Suprapubic skin (tissue), 4 donors: Measurements from ENCODE around the gene PDE4D. TPM values are rescaled to one million over a fixed set of nuclear protein-coding genes. Genes with fewer than 3 reads are reported as not detected.

Experiments used
- DNase-seq, 2 donors: peaks; one replicate each; pipeline ENCODE4 v3.0.0-alpha.2; 2019; ENCODE audit warnings: low spot score in 2 of 2
- H3K27ac ChIP-seq: fragments of 200-600 bp; sonication (generic); one replicate; pipeline ENCODE4 v1.5.1; 2019
- H3K27me3 ChIP-seq: fragments of 200-600 bp; sonication (generic); one replicate; pipeline ENCODE4 v1.5.1; 2019
- H3K36me3 ChIP-seq: fragments of 200-600 bp; sonication (generic); one replicate; pipeline ENCODE4 v1.5.1; 2019
- H3K4me1 ChIP-seq: fragments of 200-600 bp; sonication (generic); one replicate; pipeline ENCODE4 v1.5.1; 2019
- H3K4me3 ChIP-seq: fragments of 200-600 bp; sonication (generic); one replicate; pipeline ENCODE4 v1.5.1; 2019; ENCODE audit warnings: mild to moderate bottlenecking
- H3K9me3 ChIP-seq: fragments of 200-600 bp; sonication (generic); one replicate; pipeline ENCODE4 v1.5.1; 2019
- CTCF ChIP-seq, 2 donors: fragments of 200-600 bp in 1 of 2; fragments of 450-650 bp in 1 of 2; sonication (generic) in 1 of 2; IDR thresholded peaks; one replicate each; pipeline ENCODE4 v1.5.1; 2016 to 2019; ENCODE audit warnings: antibody characterized with exemption in 2 of 2, mild to moderate bottlenecking in 1 of 2, moderate library complexity in 1 of 2
- EP300 ChIP-seq: sonication (generic); formaldehyde crosslinking; IDR thresholded peaks from one replicate; pipeline ENCODE4 v1.6.1; 2017; ENCODE audit warnings: antibody characterized with exemption
- POLR2A ChIP-seq, 2 donors: fragments of 450-650 bp; IDR thresholded peaks; one replicate each; pipeline ENCODE4 v1.6.1; 2017; ENCODE audit warnings: antibody characterized with exemption in 2 of 2, mild to moderate bottlenecking in 2 of 2, moderate library complexity in 2 of 2
- POLR2AphosphoS5 ChIP-seq, 3 donors: sonication (generic); formaldehyde crosslinking; IDR thresholded peaks; one replicate each; pipeline ENCODE4 v1.6.1; 2017; ENCODE audit warnings: antibody characterized with exemption in 3 of 3
- WGBS: methylation state at CpG from one replicate; pipeline ENCODE4 v1.1.5; 2018; 5-methylcytosine and 5-hydroxymethylcytosine counted together
- total RNA-seq, 4 donors: library from RNA; depleted of rRNA; stranded (reverse); fragments of >200 nt; gene quantifications; one replicate each; pipeline ENCODE4 v1.1.0, GENCODE V29; 2016

The PDE4D gene
- total RNA-seq = 10 to 100 TPM; 26.8 to 57.2 (median 29.9) TPM

DNA sequence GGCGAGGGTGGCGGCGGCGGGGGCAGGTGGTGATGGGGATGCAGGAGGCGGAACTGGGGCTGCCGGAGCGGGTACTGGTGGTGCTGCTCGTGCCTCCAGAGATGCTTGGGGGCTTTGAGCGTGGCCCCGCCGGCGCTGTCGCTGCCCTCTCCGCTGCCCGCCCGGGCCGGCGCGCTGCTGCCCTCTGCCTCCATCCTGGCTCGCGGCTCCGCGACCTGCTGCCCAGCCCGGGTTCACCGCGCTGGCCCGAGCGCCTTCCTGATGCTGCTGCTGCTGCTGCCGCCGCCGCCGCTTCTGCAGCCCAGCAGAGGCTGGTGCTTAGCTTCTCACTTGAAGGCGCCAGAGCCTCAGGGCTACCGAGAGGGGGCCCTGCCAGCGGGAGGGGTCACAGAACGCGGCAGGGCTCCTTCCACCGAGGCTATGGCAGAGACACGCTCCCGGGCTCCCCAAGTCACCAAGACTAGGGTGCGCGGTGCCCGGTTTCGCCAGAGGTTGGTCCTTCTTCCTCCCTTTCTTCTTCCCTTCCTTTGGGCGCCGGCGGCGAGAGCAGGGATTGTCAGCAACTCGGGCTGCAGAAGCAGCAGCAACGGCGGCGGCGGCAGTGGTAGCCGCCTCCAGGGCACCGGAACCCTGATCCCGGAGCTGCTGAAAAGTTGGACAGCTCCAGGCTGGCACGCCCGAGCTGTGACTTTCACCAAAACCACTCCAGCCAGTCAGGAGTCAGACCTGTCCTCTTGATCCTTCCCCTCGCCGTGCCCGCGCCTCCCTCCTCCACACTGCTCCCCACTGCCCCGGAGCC is at the start of gene PDE4D:
Gene PDE4D (minus strand): TSS at position 298 of the 799 bp plus-strand sequence.
- peaks cover 6% of the 10 kb centered on the region for H3K4me1 ChIP-seq
- TF ChIP-seq CTCF (IDR thresholded peaks at IDR 0.05) (no peak), EP300 (no peak), POLR2A (IDR thresholded peaks at IDR 0.05) (no peak), POLR2AphosphoS5 (IDR thresholded peaks at IDR 0.05) (no peak)
- no peaks in the 10 kb centered on the region for H3K9me3 ChIP-seq
- no peaks in the 10 kb centered on the region for H3K36me3 ChIP-seq
- H3K27ac ChIP-seq = no peak within 1 kb of the TSS
- WGBS = 2% methylated on average over 18 of the region's 63 CpGs
- peaks cover 43% of the 10 kb centered on the region for H3K27me3 ChIP-seq
- peak; percentile 56 to 78 for DNase-seq
- H3K4me3 ChIP-seq = peak within 1 kb of the TSS; percentile 24

GRCh38 chr5:59937633-59938032 is 44.1 kb upstream of the PDE4D start:
- DNase-seq = no peak
- H3K36me3 ChIP-seq = no peaks in the 10 kb centered on the region
- no peak for TF ChIP-seq POLR2A (IDR thresholded peaks at IDR 0.05)
- TF ChIP-seq CTCF (IDR thresholded peaks at IDR 0.05) = no peak
- TF ChIP-seq POLR2AphosphoS5 (IDR thresholded peaks at IDR 0.05) = no peak
- TF ChIP-seq EP300 = no peak
- no peak overlapping the region for H3K27ac ChIP-seq
- H3K4me1 ChIP-seq = no peaks in the 10 kb centered on the region
- H3K27me3 ChIP-seq = no peaks in the 10 kb centered on the region
- 73% methylated on average over 3 of the region's 3 CpGs for WGBS
- H3K9me3 ChIP-seq = no peaks in the 10 kb centered on the region
- H3K4me3 ChIP-seq = no peak overlapping the region

DNA sequence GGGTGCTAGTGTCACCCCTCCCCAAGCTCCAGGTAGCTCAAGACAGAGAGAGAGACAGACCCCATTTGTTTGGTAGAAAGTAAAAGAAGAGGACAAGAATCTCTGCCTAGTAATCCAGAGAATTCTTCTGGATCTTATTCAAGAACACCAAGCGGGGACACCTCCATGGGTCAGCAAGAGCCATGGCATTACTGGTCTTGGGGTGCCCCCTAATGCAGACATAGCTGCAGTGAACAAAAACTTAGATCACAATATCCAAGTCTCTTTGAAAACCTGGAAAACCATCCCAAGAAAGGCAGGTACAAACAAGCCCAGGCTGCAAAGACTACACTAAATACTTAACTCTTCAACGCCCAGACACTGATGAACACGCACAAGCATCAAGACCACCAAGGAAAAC is 29.9 kb upstream of the PDE4D start:
- Histone ChIP-seq H3K4me3 (no peak overlapping the region), H3K27ac (no peak overlapping the region), H3K36me3 (no peaks in the 10 kb centered on the region), H3K27me3 (no peaks in the 10 kb centered on the region), H3K4me1 (no peaks in the 10 kb centered on the region), H3K9me3 (no peaks in the 10 kb centered on the region)
- 79% methylated on average over 3 of the region's 3 CpGs for WGBS
- no peak for DNase-seq
- TF ChIP-seq POLR2AphosphoS5 (IDR thresholded peaks at IDR 0.05) (no peak), POLR2A (IDR thresholded peaks at IDR 0.05) (no peak), CTCF (IDR thresholded peaks at IDR 0.05) (no peak), EP300 (no peak)

DNA sequence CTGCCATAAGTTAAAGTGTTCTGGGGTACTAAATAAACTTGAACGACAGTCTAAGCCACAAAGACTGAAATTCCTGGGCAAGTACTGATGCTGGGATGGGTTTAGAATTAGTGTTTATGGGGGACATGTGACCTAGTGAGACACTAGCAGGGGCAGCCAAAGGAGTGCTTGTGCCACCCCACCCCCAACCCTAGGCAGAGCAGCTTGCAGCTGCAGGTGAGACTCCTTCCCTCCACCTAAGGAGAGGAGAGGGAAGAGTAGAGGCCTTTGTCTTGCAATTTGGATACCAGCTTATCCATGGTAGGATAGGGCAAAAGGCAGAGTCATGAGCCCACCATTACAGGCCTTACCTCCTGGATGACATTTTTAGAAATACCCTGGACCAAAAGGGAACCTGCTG is 28.7 kb upstream of the PDE4D start:
- no peak overlapping the region for H3K27ac ChIP-seq
- DNase-seq = no peak
- no peak for TF ChIP-seq EP300
- TF ChIP-seq CTCF (IDR thresholded peaks at IDR 0.05) = no peak
- no peak for TF ChIP-seq POLR2AphosphoS5 (IDR thresholded peaks at IDR 0.05)
- no peak for TF ChIP-seq POLR2A (IDR thresholded peaks at IDR 0.05)

DNA sequence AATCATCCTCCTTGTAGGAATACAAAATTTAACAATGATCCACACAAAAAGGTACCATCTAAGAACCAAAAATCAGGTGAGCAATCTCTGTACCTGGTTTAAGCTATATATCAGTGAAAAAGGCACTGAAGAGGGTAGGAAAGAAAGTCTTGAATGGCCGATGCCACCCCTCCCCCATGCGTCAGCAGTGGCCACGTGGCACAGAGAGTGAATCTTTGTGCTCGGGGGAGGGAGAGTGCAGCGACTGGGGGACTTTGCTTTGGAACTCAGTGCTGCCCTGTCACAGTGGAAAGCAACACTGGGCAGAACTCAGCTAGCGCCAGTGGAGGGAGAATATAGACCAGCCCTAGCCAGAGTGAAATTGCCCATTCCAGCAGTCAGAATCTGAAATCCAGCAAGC is 28.3 kb upstream of the PDE4D start:
- DNase-seq = no peak

More for the DNA sequence above, 28.7 kb upstream of the PDE4D start:
- H3K9me3 ChIP-seq = no peaks in the 10 kb centered on the region
- H3K36me3 ChIP-seq = no peaks in the 10 kb centered on the region
- H3K4me1 ChIP-seq = no peaks in the 10 kb centered on the region
- no peak overlapping the region for H3K4me3 ChIP-seq
- H3K27me3 ChIP-seq = no peaks in the 10 kb centered on the region
- whole genome bisulfite sequencing = 67% methylated on average over 1 of the region's 1 CpG

More for the DNA sequence above, 28.3 kb upstream of the PDE4D start:
- Histone ChIP-seq H3K27ac (no peak overlapping the region), H3K4me1 (no peaks in the 10 kb centered on the region), H3K27me3 (no peaks in the 10 kb centered on the region), H3K9me3 (no peaks in the 10 kb centered on the region), H3K4me3 (no peak overlapping the region), H3K36me3 (no peaks in the 10 kb centered on the region)
- no peak for TF ChIP-seq CTCF (IDR thresholded peaks at IDR 0.05)
- no peak for TF ChIP-seq POLR2AphosphoS5 (IDR thresholded peaks at IDR 0.05)
- no peak for TF ChIP-seq EP300
- TF ChIP-seq POLR2A (IDR thresholded peaks at IDR 0.05) = no peak
- WGBS = 72% methylated on average over 6 of the region's 6 CpGs
